Naive thymus-derived CD4-positive, alpha-beta T cell (primary cell): ENCODE data around the gene ATG10. TPM values are rescaled to one million over a fixed set of nuclear protein-coding genes. Genes with fewer than 3 reads are reported as not detected.

Experiments
- polyA plus RNA-seq, 2 donors: library from polyadenylated mRNA; unstranded; fragments of 300-500 nt; fragmentation: Illumina TruSeq; gene quantifications; one replicate each; pipeline ENCODE4 v1.2.3, GENCODE V29; 2021
- total RNA-seq, 6 experiments: library from RNA in 5 of 6; stranded (reverse) in 5 of 6; gene quantifications; 1 replicate in 5 of 6; 2 replicates in 1 of 6; pipeline ENCODE4 v1.2.3 and lab custom pipeline; 2021 to 2026

Gene ATG10
- total and polyA plus RNA-seq, 7 experiments from 2014 or later: 6.4 to 14.4 (median 9.1) TPM

Other genes with a start within 250 kb of the ATG10 start
- 10 to 100 TPM; 36.7 to 73.1 (median 55.9) TPM for gene SSBP2, start 220.9 kb upstream of the ATG10 start, total RNA-seq
- gene SSBP2, start 220.9 kb upstream of the ATG10 start, polyA plus RNA-seq: 10 to 100 TPM; 87.2 to 99.8 TPM